Pancreas (tissue), 10 donors: ENCODE results near the gene GFRA4. TPM values are rescaled to one million over a fixed set of nuclear protein-coding genes. Genes with fewer than 3 reads are reported as not detected.

ENCODE experiments used
- ATAC-seq, 4 donors: fragments of 200-7000 bp; cut with Tn5 transposase; one replicate each; pipeline versions ENCODE4 v1.8.0 to v1.9.1; 2020; ENCODE audit warnings: mild to moderate bottlenecking in 4 of 4, moderate library complexity in 4 of 4
- DNase-seq, 6 donors: peaks; one replicate each; pipeline ENCODE4 v3.0.0-alpha.2; 2020
- FAIRE-seq: peaks from 2 replicates; lab custom pipeline; 2012; peaks lifted over from hg19 to GRCh38; lab: Jason Lieb, UNC
- H3K27ac ChIP-seq, 4 donors: fragments of 200-600 bp; sonication (generic); 1 replicate in 3 of 4; 2 replicates in 1 of 4; pipeline versions ENCODE4 v1.5.0 to v1.8.0; 2020
- H3K27me3 ChIP-seq, 4 donors: fragments of 200-600 bp; one replicate each; pipeline ENCODE4 v1.8.0; 2021
- H3K36me3 ChIP-seq, 3 donors: fragments of 200-600 bp; sonication (generic) in 1 of 3; one replicate each; pipeline versions ENCODE4 v1.5.0 to v1.8.0; 2020 to 2021
- H3K4me1 ChIP-seq, 3 donors: fragments of 200-600 bp; one replicate each; pipeline ENCODE4 v1.8.0; 2021
- H3K4me3 ChIP-seq, 4 donors: fragments of 200-600 bp; sonication (generic) in 2 of 4; one replicate each; pipeline versions ENCODE4 v1.5.0 to v1.8.0; 2020 to 2021
- H3K9me3 ChIP-seq, 4 donors: fragments of 200-600 bp; one replicate each; pipeline ENCODE4 v1.8.0; 2021
- WGBS, 2 donors: extraction: QIAGEN DNeasy Blood & Tissue Kit; methylation state at CpG; one replicate each; pipeline ENCODE4 v1.1.7; 2013; 5-methylcytosine and 5-hydroxymethylcytosine counted together
- intact Hi-C, 3 donors: fragments of 100-400 bp; cut with DNase I; formaldehyde crosslinking; loops; one replicate each; pipeline versions ENCODE4 v1.11.1 to v1.14.2; 2022
- polyA plus RNA-seq, 2 donors: library from polyadenylated mRNA; stranded (reverse); fragments of 200-250 nt; gene quantifications; one replicate each; pipeline ENCODE4 v1.2.3, GENCODE V29; 2013
- total RNA-seq, 6 donors: library from RNA; stranded (reverse); fragmentation: NEBNext Ultra II Directional in 4 of 6; extraction: Animal tissue kit (Norgen Biotek cat#: 25700) in 4 of 6; gene quantifications; one replicate each; pipeline versions ENCODE4 v1.2.1 to v1.2.4, GENCODE V29; 2021 to 2023
- TF ChIP-seq, protein P1 (sequence below), 4 donors: fragments of 200-600 bp; sonication (generic) in 3 of 4; IDR thresholded peaks; one replicate each; pipeline versions ENCODE4 v1.5.0 to v1.8.0; 2021; ENCODE audit warnings: antibody characterized with exemption in 4 of 4
- donor health status: healthy with polysubstance abuse.
- donor health status: DM: no; HTN: no; CAD: no; lungs with moderate emphysema.
- donor health status: DM: no; HTN: no; CAD: no.
- donor health status: control.
- donor health status: control.
- donor health status: Bipolar disorder and iron deficiency.
- donor health status: DM: yes; HTN: yes; CAD: no.
- donor health status: DM: no; HTN: no; CAD: no.
- donor health status: DM: no; HTN: no; CAD: no.
- donor health status: DM: yes; HTN: yes; CAD: no.

The GFRA4 gene
- total and polyA plus RNA-seq, 8 donors = not detected

DNA sequence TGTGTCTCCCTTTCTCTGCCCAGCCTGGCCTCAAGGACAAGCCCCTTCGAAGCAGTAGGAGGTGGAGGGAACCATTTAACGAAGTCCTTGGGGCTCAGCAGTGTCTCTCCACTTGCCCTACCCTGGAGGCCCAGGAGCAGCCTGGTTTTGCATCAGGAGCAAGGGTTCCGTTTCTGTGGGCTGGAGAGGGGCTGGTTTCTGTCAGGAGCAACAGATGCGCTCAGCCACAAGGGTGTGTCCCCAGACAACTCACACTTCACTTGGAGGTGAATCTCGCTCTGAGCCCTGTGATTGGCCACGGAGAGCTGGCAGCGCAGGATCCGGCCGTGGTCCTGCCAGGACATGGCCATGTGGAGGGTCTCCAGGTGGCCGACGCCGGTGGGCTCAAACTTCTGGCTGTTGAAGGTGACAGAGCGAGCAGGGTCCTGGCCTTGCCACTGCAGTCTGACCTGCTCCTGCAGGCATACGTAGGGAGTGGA, 42.3 kb upstream of the GFRA4 start:
- no peaks in the 10 kb centered on the region for H3K27me3 ChIP-seq
- no peaks in the 10 kb centered on the region for H3K4me1 ChIP-seq
- TF ChIP-seq, protein P1, sequence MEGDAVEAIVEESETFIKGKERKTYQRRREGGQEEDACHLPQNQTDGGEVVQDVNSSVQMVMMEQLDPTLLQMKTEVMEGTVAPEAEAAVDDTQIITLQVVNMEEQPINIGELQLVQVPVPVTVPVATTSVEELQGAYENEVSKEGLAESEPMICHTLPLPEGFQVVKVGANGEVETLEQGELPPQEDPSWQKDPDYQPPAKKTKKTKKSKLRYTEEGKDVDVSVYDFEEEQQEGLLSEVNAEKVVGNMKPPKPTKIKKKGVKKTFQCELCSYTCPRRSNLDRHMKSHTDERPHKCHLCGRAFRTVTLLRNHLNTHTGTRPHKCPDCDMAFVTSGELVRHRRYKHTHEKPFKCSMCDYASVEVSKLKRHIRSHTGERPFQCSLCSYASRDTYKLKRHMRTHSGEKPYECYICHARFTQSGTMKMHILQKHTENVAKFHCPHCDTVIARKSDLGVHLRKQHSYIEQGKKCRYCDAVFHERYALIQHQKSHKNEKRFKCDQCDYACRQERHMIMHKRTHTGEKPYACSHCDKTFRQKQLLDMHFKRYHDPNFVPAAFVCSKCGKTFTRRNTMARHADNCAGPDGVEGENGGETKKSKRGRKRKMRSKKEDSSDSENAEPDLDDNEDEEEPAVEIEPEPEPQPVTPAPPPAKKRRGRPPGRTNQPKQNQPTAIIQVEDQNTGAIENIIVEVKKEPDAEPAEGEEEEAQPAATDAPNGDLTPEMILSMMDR (IDR thresholded peaks at IDR 0.05) = no peak
- ATAC-seq (no peak), DNase-seq (no peak), FAIRE-seq (no peak)
- no peaks in the 10 kb centered on the region for H3K9me3 ChIP-seq
- no peak overlapping the region for H3K27ac ChIP-seq
- no peaks in the 10 kb centered on the region for H3K36me3 ChIP-seq
- H3K4me3 ChIP-seq = no peak overlapping the region
- intact Hi-C loops = no loop called here
- WGBS, 2 donors = 75 to 82% methylated on average over 14 of the region's 14 CpGs

DNA sequence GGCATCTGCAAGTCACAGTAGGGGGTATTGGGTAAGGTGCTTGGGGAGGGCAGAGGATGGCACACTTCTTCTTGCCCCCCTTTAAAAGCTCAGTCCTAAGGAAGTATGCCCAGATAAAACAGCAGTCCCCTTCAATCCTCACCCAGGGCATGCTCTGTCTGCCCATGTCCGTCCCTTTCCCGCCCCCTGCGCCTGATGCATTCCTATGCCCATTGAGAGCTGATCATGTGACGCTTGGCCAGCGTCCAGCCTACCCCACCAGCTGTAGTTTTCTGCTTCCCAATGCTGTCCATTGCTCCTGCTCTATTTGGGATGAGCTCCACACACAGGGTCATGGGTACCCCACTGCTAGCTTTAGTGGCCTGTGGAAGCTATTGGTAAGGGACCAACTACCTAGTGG, 40.9 kb upstream of the GFRA4 start:
- DNase-seq = no peak
- Histone ChIP-seq H3K9me3 (no peaks in the 10 kb centered on the region), H3K36me3 (no peaks in the 10 kb centered on the region), H3K4me1 (no peaks in the 10 kb centered on the region), H3K4me3 (no peak overlapping the region), H3K27ac (no peak overlapping the region), H3K27me3 (no peaks in the 10 kb centered on the region)
- 60 to 68% methylated on average over 5 of the region's 5 CpGs for WGBS, 2 donors
- TF ChIP-seq, protein P1 (IDR thresholded peaks at IDR 0.05) = no peak
- FAIRE-seq = no peak
- intact Hi-C loops = no loop called here
- no peak for ATAC-seq

DNA sequence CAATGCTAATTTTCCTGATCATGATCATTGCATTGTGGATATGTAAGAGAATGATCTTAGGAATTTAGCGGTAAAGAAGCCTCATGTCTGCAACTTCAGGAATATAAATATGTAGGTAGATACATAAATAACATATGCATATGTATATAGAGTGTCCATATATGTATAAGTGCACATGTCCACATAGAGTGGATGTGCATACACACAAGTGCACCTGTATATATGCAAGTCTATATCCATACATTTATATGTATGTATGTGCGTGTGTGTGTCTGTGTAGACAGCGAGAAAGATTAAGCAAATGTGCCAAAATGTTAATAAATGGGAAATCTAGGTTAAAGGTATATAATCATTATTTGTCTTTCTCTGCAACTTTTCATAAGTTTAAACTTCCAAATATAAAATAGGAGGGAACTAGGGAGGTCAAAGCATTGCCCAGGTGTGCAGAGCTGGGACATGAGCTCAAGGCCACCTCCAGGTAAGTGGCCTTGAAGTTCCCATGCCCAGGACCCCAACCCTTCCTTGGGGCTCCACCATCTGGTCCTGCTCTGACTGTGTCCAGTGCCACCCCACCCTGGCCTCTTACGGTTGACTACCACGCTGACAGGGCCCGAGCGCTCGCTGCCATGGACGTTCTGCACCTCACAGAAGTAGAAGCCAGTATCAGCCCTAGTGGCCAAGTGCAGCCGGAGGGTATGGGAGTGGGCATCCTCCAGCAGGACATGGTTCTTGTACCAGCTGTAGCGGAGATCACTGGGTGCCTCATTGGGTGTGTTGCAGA, 39.6 kb upstream of the GFRA4 start:
- Histone ChIP-seq H3K27ac (no peak overlapping the region), H3K4me3 (no peak overlapping the region), H3K27me3 (no peaks in the 10 kb centered on the region), H3K36me3 (no peaks in the 10 kb centered on the region), H3K9me3 (no peaks in the 10 kb centered on the region), H3K4me1 (no peaks in the 10 kb centered on the region)
- no peak for FAIRE-seq
- intact Hi-C loops = no loop called here
- 88 to 94% methylated on average over 11 of the region's 11 CpGs for WGBS, 2 donors
- DNase-seq = no peak
- TF ChIP-seq, protein P1 (IDR thresholded peaks at IDR 0.05) = no peak
- no peak for ATAC-seq

DNA sequence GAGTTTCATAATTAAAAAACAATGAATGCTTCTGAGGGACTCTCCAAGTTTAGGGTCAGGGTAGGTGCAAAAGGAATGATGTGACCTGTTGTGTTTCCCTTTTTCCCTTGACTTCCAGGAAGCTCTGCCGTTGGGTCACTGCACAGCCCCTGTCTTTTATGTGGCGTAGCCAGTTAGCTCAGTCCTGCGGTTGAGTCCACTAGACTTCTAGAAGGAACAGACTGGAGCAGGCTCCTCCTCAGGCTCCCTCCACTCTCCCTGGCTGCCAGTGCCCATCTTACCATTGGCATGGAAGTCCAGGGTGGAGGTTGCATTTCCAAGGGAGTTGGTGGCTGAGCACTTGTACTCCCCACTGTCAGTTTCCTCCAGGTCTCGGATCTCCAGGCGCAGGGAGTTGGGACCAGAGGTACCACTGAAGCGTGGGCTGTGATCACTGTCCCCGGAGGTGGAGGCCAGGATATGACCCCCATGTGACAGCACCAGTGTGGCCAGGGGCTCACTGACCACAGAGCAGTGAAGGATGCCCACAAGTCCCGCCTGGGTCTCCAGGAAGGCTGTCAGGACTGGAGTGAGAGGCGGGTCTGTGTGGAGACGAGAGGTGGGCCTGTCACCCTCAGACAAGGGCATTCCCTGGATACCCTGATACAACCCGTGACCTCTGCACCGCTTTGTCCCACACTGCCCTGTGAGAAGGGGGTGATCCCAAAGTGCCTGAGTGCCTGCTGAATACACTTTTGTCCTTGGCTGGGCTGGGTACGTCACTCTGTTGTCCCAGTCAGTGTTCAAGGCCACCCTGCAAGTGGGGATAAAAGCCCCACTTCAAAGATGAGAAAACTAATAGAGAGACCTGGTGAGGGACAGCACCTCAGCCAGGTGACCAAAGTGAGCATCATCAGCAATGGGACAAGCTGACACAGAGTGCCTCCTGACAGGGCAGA, 38.1 kb upstream of the GFRA4 start:
- H3K9me3 ChIP-seq = no peaks in the 10 kb centered on the region
- H3K36me3 ChIP-seq = no peaks in the 10 kb centered on the region
- no peak overlapping the region for H3K4me3 ChIP-seq
- 74 to 81% methylated on average over 11 to 13 of the region's 13 CpGs for WGBS, 2 donors
- no peaks in the 10 kb centered on the region for H3K27me3 ChIP-seq
- no peak for ATAC-seq
- H3K4me1 ChIP-seq = no peaks in the 10 kb centered on the region
- no peak overlapping the region for H3K27ac ChIP-seq
- DNase-seq = no peak
- TF ChIP-seq, protein P1 (IDR thresholded peaks at IDR 0.05) = no peak
- intact Hi-C loops = no loop called here
- FAIRE-seq = no peak
